Subcutaneous abdominal adipose tissue (tissue), 5 donors: Measurements from ENCODE around the gene USE1.

ENCODE experiments used
- H3K27ac ChIP-seq: one replicate; pipeline ENCODE4 v1.7.0; 2013; ENCODE audit warnings: low read depth, mild to moderate bottlenecking, inconsistent platforms, low read length, moderate library complexity
- H3K27me3 ChIP-seq, 5 donors: one replicate each; pipeline ENCODE4 v1.7.0; 2013; ENCODE audit warnings: low read length in 5 of 5, inconsistent platforms in 1 of 5; ENCODE audit not compliant: control insufficient read depth in 5 of 5, insufficient read depth in 4 of 5
- H3K36me3 ChIP-seq, 5 donors: one replicate each; pipeline ENCODE4 v1.7.0; 2013; ENCODE audit warnings: low read length in 5 of 5; ENCODE audit not compliant: control insufficient read depth in 5 of 5, insufficient read depth in 5 of 5
- H3K4me1 ChIP-seq, 5 donors: one replicate each; pipeline ENCODE4 v1.7.0; 2013; ENCODE audit warnings: low read length in 5 of 5, mild to moderate bottlenecking in 3 of 5, moderate library complexity in 1 of 5; ENCODE audit not compliant: control insufficient read depth in 5 of 5, insufficient read depth in 5 of 5
- H3K4me3 ChIP-seq, 5 donors: one replicate each; pipeline ENCODE4 v1.7.0; 2013; ENCODE audit warnings: low read length in 5 of 5, low read depth in 1 of 5
- H3K9ac ChIP-seq, 5 donors: one replicate each; pipeline ENCODE4 v1.7.0; 2013; ENCODE audit warnings: low read length in 5 of 5, mild to moderate bottlenecking in 4 of 5, moderate library complexity in 3 of 5
- H3K9me3 ChIP-seq, 5 donors: one replicate each; pipeline ENCODE4 v1.7.0; 2013; ENCODE audit warnings: low read length in 5 of 5; ENCODE audit not compliant: control insufficient read depth in 5 of 5
- donor health status: healthy.
- donor health status: healthy.
- donor health status: healthy.
- donor health status: healthy.
- donor health status: healthy.

USE1 gene

DNA sequence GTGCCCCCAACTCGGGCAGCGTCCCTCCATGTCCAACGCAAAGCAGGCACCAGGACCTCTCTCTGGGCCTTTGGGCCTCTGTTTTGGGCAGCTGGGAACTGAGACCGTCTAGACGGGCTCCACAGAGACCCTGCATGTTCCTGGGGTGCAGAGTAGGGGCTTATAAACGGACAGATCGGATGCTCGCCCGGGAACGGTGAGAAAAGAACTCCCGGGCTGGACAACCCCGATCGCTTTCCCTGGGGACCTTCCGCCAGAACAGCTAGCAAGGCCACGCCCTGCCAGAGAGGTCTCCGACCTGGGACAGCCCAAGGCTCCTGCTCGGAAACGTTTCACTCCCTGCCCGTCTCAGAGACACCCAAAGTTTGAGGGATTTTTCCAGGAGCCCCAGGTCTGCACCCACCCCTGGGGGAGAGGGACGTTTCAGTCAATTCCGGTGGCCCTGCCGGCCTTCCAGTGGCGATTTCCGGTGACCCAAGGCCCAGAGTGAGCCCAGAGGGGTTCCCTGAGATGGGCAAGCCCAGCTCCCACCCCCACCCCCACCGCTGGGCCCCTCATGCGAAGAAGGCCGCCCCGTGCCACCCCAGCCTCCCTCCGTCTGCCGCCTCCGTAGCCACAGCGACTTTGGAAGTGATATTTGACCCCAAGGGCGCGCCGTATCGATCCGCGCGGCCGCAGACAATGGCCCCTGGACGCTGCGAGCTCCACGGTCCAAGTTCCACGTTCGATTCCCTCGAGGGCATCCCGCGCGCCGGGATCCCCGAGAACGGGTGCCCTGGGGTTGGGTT lies 28.9 kb downstream of the USE1 start:
- Histone ChIP-seq H3K4me3 (peak overlapping the region; percentile 84 to 95 (median 91)), H3K27ac (peak overlapping the region; percentile 89), H3K4me1 (peaks cover 5 to 70% (median 65%) of the 10 kb centered on the region in 5 donors), H3K36me3 (peaks cover 0 to 6% (median 0%) of the 10 kb centered on the region in 5 donors), H3K9ac (peak overlapping the region; percentile 57 to 92 (median 81)), H3K9me3 (no peaks in the 10 kb centered on the region), H3K27me3 (no peaks in the 10 kb centered on the region)

DNA sequence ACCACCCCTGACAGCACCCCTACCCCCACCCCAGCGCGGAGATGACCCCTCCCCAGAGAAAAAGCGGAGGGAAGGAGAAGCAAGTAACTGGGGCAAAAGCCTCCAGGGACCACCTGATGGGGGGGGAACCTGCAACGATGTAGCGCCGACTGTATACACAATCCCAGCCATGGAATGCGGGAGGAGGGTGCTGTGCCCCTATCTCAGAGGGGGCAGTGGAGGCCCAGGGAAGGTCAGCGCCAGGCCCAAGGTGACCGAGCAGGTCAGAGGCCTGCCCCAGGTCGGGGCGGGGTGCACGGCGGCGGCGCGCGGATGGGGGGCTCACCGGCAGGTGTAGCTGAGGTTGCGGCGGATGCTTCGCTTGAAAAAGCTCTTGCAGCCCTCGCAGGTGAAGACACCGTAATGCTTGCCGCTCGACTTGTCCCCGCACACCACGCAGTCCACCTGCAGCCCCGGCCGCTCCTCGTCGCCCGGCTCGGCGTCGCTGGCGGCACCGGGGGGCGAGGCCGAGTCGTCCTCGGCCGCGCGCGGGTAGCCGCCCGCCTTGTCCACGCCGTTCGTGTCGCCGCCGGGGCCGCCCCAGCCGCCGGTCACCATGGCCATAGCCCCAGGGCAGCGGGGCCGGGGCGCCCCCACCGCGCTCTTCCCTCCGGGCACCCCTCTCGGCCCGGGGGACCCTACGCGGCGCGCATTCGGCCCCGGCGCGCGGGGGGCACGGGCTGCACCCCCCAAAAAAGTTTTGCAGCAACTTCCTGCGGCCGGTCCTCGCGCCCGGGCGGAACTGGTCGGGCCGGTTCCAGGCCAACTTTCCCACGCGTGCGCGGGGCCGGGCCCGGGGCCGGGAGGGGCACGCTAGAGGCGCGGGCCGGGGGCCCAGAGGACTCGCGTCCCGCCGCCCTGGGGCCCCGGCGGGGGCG lies 29.7 kb downstream of the USE1 start:
- H3K4me1 ChIP-seq, result peaks cover 5 to 67% (median 62%) of the 10 kb centered on the region in 5 donors
- peaks cover 0 to 6% (median 2%) of the 10 kb centered on the region in 5 donors for H3K36me3 ChIP-seq
- peak overlapping the region; percentile 89 for H3K27ac ChIP-seq

DNA sequence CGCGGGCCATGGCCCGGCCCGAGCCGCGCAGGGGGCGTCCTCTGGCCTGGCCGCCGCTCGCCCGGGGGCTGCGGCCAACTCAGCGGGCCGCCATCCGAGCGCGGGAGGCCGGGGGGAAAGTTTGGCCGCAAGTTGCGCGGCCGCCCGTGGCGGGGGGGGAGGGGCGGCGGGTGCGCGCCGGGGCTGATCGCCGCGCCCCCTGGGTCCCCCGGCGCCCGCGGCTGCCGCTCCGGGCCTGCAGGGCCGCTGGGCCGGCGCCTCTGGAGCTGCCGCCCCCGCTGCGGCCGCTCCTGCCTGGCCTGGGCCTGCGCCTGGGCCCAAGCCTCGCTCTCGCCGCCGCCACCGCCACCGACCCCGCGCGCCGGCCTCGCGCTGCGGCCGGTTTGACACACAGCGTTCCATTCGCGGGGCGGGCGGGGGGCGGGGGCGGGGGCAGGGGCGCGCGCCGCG lies 30.4 kb downstream of the USE1 start, which contains the start of gene NR2F6:
Gene NR2F6 (minus strand): TSS at position 385 of the 450 bp plus-strand sequence. CDS start 699 bp downstream, outside the sequence.
- Histone ChIP-seq H3K27ac (peak within 1 kb of the TSS; percentile 89), H3K27me3 (no peaks in the 10 kb centered on the region), H3K9me3 (no peaks in the 10 kb centered on the region), H3K9ac (peak within 1 kb of the TSS in 4 of 5 donors; percentile 57 to 89 (median 74)), H3K36me3 (peaks cover 0 to 8% (median 0%) of the 10 kb centered on the region in 5 donors), H3K4me3 (peak within 1 kb of the TSS; percentile 84 to 95 (median 91)), H3K4me1 (peaks cover 5 to 61% (median 56%) of the 10 kb centered on the region in 5 donors)

More for the DNA sequence above, 29.7 kb downstream of the USE1 start:
- no peaks in the 10 kb centered on the region for H3K27me3 ChIP-seq
- peak overlapping the region; percentile 57 to 92 (median 81) for H3K9ac ChIP-seq
- no peaks in the 10 kb centered on the region for H3K9me3 ChIP-seq
- H3K4me3 ChIP-seq, result peak overlapping the region; percentile 84 to 95 (median 91)

DNA sequence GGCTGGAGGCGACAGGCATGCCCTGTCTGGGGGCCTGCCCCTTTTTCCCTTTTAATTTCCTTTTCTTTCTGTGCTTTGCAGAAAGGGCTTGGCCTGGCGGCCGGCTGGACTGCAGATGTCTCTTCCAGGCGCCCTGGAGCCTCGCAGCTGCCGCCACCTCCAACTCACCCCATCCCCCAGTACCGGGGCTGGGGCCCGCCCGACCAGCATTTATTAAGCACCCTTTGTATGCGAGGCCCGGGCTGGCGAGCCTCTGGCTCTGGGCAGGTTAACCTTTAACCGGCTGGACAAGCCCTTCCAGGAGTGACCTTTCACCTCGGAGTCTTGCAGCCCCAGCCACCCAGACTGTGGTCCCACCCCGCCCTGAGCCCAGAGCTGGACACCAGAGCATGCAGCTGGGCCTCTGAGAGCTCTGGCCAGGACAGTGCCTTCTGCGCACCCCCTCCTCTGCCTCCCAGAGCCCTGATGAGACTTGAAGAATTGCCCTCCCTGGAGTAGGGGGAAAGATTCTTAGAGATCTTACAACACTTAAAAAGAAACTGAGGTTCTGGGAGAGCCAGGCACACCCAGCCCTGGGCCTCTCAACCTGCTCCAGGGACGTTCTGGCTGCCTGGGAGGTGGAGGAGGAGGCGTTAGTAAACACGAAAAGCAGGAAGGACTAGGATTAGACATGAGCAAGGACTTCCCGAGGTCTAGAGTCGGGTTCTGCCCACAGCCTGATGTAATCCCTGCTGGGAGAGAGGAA lies 31.7 kb downstream of the USE1 start:
- H3K4me1 ChIP-seq, result peaks cover 5 to 51% (median 45%) of the 10 kb centered on the region in 5 donors
- H3K27me3 ChIP-seq, result no peaks in the 10 kb centered on the region
- H3K9ac ChIP-seq, result peak overlapping the region; percentile 10 to 69 (median 27)

DNA sequence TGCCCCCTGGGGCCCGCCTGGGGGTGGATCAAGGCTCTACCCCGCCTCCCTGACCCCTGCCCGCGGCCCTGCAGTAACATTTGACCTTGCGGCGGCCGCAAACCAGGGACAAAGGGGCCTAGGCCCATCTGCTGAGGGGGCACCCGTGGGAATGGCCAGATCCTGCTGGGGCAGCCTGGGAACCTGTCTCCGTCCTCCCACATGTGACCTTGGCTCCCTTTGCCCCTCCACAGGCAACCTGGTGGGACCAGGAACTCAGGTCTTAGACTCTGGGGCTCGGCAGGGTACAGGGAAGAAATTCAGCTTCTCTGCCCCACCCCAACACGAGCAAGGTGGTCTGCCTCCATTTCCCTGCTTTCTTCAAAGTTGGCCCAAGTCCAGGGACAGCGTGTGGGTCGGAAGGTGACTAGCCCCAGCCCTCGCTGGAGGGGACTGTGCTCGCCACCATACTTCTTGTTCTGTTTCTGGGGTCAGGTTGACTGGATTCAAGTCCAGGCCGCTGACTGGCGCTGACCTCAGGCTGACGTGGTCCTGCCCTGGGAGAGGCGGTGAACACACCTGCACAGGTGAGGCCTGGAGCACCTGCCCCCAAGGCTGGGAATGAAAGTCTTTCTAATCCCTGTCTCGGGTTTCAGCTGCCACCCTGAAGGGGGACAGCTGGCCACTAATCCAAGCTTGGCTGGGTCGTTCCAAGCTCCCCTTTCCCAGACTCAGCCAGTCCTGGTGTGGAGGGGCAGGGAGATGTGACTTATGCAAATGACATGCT lies 33.0 kb downstream of the USE1 start:
- peak overlapping the region; percentile 30 for H3K27ac ChIP-seq
- no peak overlapping the region for H3K4me3 ChIP-seq
- H3K27me3 ChIP-seq, result no peaks in the 10 kb centered on the region
- peaks cover 0 to 13% (median 5%) of the 10 kb centered on the region in 5 donors for H3K36me3 ChIP-seq
- peak overlapping the region in 1 of 5 donors; percentile 48 for H3K9ac ChIP-seq
- H3K9me3 ChIP-seq, result no peaks in the 10 kb centered on the region
- H3K4me1 ChIP-seq, result peaks cover 5 to 39% (median 33%) of the 10 kb centered on the region in 5 donors

More for the DNA sequence above, 31.7 kb downstream of the USE1 start:
- Histone ChIP-seq H3K9me3 (no peaks in the 10 kb centered on the region), H3K36me3 (peaks cover 0 to 12% (median 4%) of the 10 kb centered on the region in 5 donors), H3K4me3 (peak overlapping the region in 4 of 5 donors; percentile 48 to 72 (median 54)), H3K27ac (peak overlapping the region; percentile 75)

DNA sequence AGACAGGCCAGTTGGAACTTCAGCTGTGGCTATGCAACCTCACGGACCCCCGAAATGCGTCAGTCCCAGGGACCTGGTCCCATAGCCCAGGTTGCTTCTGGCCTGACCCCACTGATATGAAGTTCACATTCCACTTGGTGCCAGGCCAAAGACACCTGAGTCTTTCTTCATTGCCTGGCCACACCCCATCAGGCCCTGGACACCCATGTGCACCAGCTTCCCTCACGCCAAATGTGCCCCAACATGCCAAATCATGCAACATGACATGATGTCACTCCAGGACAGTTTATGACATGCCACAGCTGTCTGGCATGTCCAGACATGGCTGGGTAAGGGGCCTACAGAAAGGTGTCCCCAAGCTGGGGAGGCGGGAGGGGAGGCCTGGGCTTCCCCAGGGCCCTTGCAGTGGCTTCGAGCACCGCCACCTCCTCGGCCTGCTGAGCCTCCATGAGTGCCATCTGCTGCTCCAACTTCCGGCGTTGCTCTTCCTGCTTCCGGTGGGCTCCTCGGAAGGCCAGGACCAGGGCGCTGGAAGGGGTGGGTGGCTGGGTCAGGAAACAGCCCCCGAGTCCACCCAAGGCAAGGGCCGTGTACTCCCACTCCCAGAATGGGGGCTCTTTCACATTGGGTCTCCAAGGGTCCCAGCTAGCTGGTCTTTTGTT lies 34.9 kb downstream of the USE1 start:
- no peaks in the 10 kb centered on the region for H3K27me3 ChIP-seq
- no peak overlapping the region for H3K9ac ChIP-seq
- no peak overlapping the region for H3K27ac ChIP-seq
- H3K36me3 ChIP-seq, result peaks cover 0 to 18% (median 10%) of the 10 kb centered on the region in 5 donors
- no peak overlapping the region for H3K4me3 ChIP-seq
- no peaks in the 10 kb centered on the region for H3K9me3 ChIP-seq
- peaks cover 2 to 24% (median 21%) of the 10 kb centered on the region in 5 donors for H3K4me1 ChIP-seq

DNA sequence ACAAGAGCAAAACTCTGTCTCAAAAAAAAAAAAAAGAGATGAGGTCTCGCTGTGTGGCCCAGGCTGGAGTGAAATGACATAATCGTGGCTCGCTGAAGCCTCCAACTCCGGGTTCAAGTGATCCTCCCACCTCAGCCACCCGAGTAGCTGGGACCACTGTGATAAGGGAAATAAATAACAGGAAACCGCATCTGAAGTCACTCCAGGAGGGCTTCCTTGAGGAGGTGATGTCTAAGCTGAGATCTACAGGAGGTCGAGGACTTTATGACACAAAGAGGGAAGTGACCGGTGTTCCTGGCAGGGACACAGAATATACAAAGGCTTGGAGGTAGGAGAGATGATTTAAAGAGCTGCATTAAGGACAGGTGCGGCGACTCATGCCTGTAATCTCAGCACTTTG lies 39.5 kb downstream of the USE1 start:
- Histone ChIP-seq H3K36me3 (peaks cover 0 to 45% (median 26%) of the 10 kb centered on the region in 5 donors), H3K9me3 (peaks cover 0 to 8% (median 5%) of the 10 kb centered on the region in 5 donors), H3K27ac (no peak overlapping the region), H3K4me1 (peaks cover 0 to 4% (median 0%) of the 10 kb centered on the region in 5 donors), H3K4me3 (no peak overlapping the region), H3K27me3 (no peaks in the 10 kb centered on the region), H3K9ac (no peak overlapping the region)

DNA sequence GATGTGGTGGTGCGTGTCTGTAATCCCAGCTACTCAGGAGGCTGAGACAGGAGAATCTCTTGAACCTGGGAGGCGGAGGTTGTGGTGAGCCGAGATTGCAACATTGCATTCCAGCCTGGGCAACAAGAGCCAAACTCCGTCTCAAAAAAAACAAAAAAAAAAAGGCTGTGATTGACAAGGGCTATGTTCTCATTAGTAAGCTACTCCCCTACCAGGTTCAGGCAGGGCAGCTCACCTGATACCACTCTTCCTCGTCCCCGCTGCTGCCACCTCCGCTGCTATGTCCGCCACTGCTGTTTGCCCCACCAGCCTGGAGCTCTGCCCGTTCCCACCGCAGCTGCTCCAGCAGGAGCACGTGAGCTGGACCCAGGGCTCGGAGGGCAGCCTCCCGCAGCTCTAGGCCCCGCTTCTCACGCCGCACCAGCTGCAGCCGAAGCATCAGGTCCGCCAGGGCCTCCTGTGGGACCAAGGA lies 40.0 kb downstream of the USE1 start:
- Histone ChIP-seq H3K9me3 (peaks cover 0 to 11% (median 7%) of the 10 kb centered on the region in 5 donors), H3K27ac (no peak overlapping the region), H3K27me3 (no peaks in the 10 kb centered on the region), H3K4me1 (peaks cover 0 to 4% (median 0%) of the 10 kb centered on the region in 5 donors), H3K9ac (no peak overlapping the region), H3K36me3 (peaks cover 0 to 47% (median 28%) of the 10 kb centered on the region in 5 donors), H3K4me3 (no peak overlapping the region)
